Activated T-cell treated with anti-CD3 and anti-CD28 coated beads, Interleukin-2, amount 50 U/mL, for 4 hours (primary cell): Measurements from ENCODE around the gene FANCC. TPM values are rescaled to one million over a fixed set of nuclear protein-coding genes. Genes with fewer than 3 reads are reported as not detected.
"Not testable (repeated sequence)": the region's sequence is repeated elsewhere in the genome, so short reads cannot be mapped to it uniquely, and the experiment has no call there.

Source experiments
- ATAC-seq, 2 donors: fragments of 200-7000 bp; cut with Tn5 transposase; one replicate each; pipeline ENCODE4 v1.10.0; 2021
- DNase-seq: peaks from one replicate; pipeline ENCODE4 v3.0.0-alpha.2; 2020
- H3K27me3 Mint-ChIP-seq: one replicate; pipeline ENCODE4 v1.8.0; 2021; ENCODE audit warnings: low read depth, mixed read lengths
- H3K36me3 Mint-ChIP-seq: one replicate; pipeline ENCODE4 v1.8.0; 2022; ENCODE audit warnings: mixed read lengths; ENCODE audit not compliant: insufficient read depth
- H3K4me1 Mint-ChIP-seq: one replicate; pipeline ENCODE4 v1.8.0; 2021; ENCODE audit warnings: low read depth, mixed read lengths
- H3K4me3 Mint-ChIP-seq: one replicate; pipeline ENCODE4 v1.8.0; 2021; ENCODE audit warnings: mild to moderate bottlenecking, moderate library complexity, mixed read lengths
- H3K9me3 Mint-ChIP-seq: one replicate; pipeline ENCODE4 v1.8.0; 2021; ENCODE audit warnings: mixed read lengths
- total RNA-seq, 3 donors: library from RNA; stranded (reverse); gene quantifications; one replicate each; pipeline ENCODE4 v1.2.1, GENCODE V29; 2021

The FANCC gene
- total RNA-seq, 3 donors from 2014 or later: 14.6 to 15.3 (median 15.2) TPM

DNA sequence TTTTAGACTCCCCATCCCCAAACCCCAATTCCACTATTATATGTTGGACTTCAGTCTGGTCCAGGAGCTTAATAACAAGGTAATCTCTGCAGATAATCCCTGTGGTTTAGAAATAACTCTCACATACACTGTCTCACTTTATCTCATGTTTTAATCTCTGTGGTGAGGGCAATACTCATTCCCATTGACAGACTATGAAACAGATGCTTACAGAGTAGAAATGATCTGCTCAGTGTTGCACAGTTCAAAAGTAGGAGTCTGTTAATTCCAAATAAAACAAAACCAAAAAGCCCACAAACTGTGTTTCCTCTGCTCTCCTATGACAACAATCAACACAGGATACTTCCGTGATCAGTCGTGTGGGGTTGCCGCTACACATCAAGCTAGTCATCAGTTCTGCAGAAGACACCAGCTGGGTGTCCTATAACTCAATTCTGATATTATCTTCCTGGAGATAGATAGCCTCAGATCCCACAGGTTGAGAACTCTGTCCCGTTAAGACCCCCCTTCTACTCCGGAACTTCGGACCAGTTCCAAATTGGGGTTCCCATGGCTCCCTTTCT lies 26.3 kb upstream of the FANCC start:
- Mint-ChIP-seq H3K4me1 (peaks cover 8% of the 10 kb centered on the region), H3K27me3 (peaks cover 15% of the 10 kb centered on the region), H3K9me3 (no peaks in the 10 kb centered on the region), H3K4me3 (no peak overlapping the region), H3K36me3 (no peaks in the 10 kb centered on the region)
- DNase-seq (no peak), ATAC-seq (peak; percentile 56 to 78)

DNA sequence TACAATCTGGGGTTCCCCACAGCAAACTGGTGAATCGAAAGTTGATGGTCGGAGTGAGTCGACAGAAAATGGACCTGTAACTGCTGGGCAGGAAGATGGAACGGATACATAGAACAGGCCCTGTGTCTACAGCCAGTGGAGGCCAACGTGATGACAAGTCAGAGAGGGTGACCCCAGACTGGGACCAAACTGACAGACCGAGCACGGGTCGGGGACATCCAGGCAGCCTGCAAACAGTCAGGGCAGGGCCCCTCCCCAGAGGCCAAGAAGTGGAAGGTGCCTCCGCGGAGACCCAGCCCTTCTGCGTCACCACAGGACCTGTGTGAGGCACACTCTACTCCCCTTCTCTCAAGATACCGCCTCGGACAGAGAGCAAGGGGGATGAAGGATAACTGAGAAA lies 25.1 kb upstream of the FANCC start:
- no peaks in the 10 kb centered on the region for H3K9me3 Mint-ChIP-seq

GRCh38 chr9:95341293-95341962 lies 23.9 kb upstream of the FANCC start:
- ATAC-seq (no peak), DNase-seq (no peak)
- peaks cover 8% of the 10 kb centered on the region for H3K4me1 Mint-ChIP-seq
- H3K36me3 Mint-ChIP-seq: no peaks in the 10 kb centered on the region
- no peaks in the 10 kb centered on the region for H3K27me3 Mint-ChIP-seq
- no peak overlapping the region for H3K4me3 Mint-ChIP-seq
- H3K9me3 Mint-ChIP-seq: no peaks in the 10 kb centered on the region

More for the DNA sequence above, 25.1 kb upstream of the FANCC start:
- H3K27me3 Mint-ChIP-seq: peaks cover 6% of the 10 kb centered on the region
- no peaks in the 10 kb centered on the region for H3K36me3 Mint-ChIP-seq
- ATAC-seq (no peak), DNase-seq (no peak)
- H3K4me3 Mint-ChIP-seq: no peak overlapping the region
- peaks cover 8% of the 10 kb centered on the region for H3K4me1 Mint-ChIP-seq

GRCh38 chr9:95338243-95338642 lies 20.7 kb upstream of the FANCC start:
- no peak for ATAC-seq
- H3K4me1 Mint-ChIP-seq: peaks cover under 1% of the 10 kb centered on the region

DNA sequence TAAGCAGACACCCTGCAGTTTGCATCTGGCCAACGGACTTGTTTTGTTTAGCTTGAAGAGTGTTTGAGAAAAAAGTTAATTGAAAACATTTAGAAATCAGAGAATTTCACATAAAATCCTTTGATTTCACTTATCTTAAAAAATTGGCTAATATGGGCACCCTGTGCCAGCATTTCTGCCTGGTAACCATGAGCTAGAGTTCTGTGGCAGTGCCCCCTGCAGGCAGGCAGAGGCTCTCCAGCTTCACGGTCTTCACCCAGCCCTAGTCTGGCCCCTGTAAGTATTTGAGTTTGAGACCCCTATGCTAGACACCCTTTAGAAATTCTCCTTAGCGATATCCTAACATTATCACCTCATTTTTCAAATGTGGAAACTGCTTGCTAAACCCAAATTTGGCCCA lies 18.8 kb upstream of the FANCC start:
- H3K9me3 Mint-ChIP-seq: no peaks in the 10 kb centered on the region
- peaks cover 9% of the 10 kb centered on the region for H3K27me3 Mint-ChIP-seq
- peak in 1 of 2 donors; percentile 69 for ATAC-seq
- H3K4me1 Mint-ChIP-seq: no peaks in the 10 kb centered on the region
- no peak for DNase-seq
- H3K4me3 Mint-ChIP-seq: no peak overlapping the region
- H3K36me3 Mint-ChIP-seq: no peaks in the 10 kb centered on the region

More at GRCh38 chr9:95338243-95338642, 20.7 kb upstream of the FANCC start:
- no peak for DNase-seq
- Mint-ChIP-seq H3K4me3 (no peak overlapping the region), H3K36me3 (no peaks in the 10 kb centered on the region), H3K27me3 (peaks cover 3% of the 10 kb centered on the region), H3K9me3 (no peaks in the 10 kb centered on the region)

DNA sequence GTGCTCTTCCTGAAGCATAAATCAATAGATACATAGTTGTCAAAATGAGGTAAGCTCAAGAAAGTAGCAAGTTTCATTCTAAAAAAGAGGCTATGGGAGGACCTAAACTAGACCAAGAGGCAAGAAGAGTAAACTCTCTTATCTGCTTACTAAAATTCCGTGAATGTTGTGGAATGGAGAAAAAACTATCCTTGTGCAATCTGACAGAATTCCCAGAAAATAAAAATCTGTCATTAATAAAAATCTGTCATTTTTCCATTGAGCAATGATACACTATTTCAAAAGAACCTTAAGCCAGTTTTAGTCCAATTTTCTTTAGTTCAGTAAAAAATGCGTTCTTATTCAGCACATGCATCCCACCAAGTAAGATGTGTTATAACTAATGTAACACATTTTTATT lies 15.9 kb upstream of the FANCC start:
- DNase-seq: no peak
- Mint-ChIP-seq H3K4me3 (no peak overlapping the region), H3K27me3 (peaks cover 13% of the 10 kb centered on the region), H3K9me3 (no peaks in the 10 kb centered on the region), H3K4me1 (no peaks in the 10 kb centered on the region), H3K36me3 (no peaks in the 10 kb centered on the region)
- no peak for ATAC-seq

DNA sequence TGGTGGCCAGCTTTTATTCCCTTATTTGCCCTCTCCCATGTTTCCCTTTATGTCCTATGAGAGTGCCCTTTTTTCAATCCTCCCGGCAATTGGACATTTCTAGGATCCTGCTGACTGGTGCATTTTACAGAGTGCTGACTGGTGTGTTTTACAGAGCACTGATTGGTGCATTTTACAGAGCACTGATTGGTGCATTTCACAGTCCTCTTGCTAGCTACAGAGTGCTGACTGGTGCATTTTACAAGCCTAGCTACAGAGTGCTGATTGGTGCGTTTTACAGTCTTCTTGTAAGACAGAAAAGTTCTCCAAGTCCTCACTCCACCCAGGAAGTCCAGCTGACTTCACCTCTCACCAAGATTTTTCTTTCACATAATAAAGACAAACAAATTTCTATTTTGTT lies 15.4 kb upstream of the FANCC start:
- ATAC-seq (no peak), DNase-seq (no peak)
- H3K4me1 Mint-ChIP-seq: no peaks in the 10 kb centered on the region
- H3K4me3 Mint-ChIP-seq: no peak overlapping the region
- H3K9me3 Mint-ChIP-seq: no peaks in the 10 kb centered on the region
- peaks cover 13% of the 10 kb centered on the region for H3K27me3 Mint-ChIP-seq
- H3K36me3 Mint-ChIP-seq: no peaks in the 10 kb centered on the region

DNA sequence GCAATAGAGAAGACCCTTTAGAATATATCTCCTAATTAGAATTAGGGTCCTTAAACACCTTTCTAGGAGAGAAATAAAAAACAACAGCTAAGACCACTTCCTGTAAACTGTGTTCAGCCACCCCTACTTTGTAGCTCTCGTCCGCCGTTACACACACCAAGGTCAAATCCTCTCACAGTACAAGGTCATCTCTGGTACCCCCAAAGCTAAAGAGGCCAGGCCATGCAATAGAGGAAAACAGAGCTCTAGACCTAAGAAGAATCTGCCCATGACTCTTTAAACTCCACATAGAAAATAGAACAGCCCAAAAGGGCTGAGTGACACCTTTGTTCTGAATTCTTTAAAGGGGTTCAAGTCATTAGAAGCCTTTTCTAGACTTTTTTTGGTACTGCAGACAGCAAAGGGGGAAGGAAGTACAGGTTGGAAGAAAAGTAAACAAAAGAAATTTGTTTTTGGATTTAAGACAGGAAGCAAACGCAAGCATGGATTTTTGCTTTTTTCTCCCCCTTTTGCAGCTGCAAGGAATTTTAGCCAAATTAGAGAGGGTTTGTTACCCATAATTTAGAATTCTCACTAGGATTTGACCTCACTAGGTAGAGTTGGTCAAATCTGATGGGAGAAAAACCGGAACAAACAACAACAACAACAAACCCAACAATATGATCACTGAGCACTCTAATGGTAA lies 13.4 kb upstream of the FANCC start:
- DNase-seq (no peak), ATAC-seq (no peak)
- Mint-ChIP-seq H3K36me3 (no peaks in the 10 kb centered on the region), H3K4me3 (no peak overlapping the region), H3K9me3 (peaks cover 6% of the 10 kb centered on the region), H3K4me1 (no peaks in the 10 kb centered on the region), H3K27me3 (peaks cover 13% of the 10 kb centered on the region)

- not testable (repeated sequence) for H3K4me1 Mint-ChIP-seq, H3K4me3 Mint-ChIP-seq, H3K36me3 Mint-ChIP-seq, H3K9me3 Mint-ChIP-seq, ATAC-seq, DNase-seq
- H3K27me3 Mint-ChIP-seq: peaks cover 13% of the 10 kb centered on the region
Observed at GRCh38 chr9:95329061-95329460, 11.6 kb upstream of the FANCC start.

DNA sequence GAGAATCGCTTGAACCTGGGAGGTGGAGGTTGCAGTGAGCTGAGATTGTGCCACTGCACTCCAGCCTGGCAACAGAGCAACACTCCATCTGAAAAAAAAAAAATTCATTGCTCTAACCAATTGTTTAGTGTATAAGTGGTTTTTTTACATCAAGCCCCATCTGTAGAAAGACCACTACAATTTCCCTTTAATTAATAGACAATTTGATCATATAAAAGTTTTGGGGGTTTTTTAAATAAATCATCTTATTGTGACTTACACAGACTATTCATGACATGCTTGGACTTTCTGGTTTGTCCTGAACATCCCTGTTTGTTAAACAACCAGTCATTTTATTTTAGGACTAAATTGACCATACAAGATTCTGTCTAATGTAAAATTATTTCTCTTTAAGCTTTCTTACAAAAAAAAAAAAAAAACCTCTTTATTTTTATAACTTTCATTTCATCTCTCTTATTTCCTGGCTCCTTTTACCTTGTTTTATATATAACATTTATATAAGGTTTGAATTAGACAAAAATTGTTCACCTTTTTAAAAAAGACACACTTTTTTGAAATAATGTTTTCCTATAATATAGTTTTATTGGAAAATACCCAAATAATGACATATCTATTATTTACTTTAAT lies 9.8 kb upstream of the FANCC start:
- Mint-ChIP-seq H3K4me3 (no peak overlapping the region), H3K27me3 (peaks cover 10% of the 10 kb centered on the region), H3K9me3 (peaks cover 6% of the 10 kb centered on the region), H3K36me3 (no peaks in the 10 kb centered on the region), H3K4me1 (no peaks in the 10 kb centered on the region)
- ATAC-seq (no peak), DNase-seq (no peak)

- Mint-ChIP-seq H3K36me3 (no peaks in the 10 kb centered on the region), H3K4me3 (no peak overlapping the region), H3K4me1 (no peaks in the 10 kb centered on the region), H3K9me3 (peaks cover 6% of the 10 kb centered on the region), H3K27me3 (peaks cover 7% of the 10 kb centered on the region)
- DNase-seq: no peak
- ATAC-seq: no peak
Observed at GRCh38 chr9:95325221-95325620, 7.7 kb upstream of the FANCC start.

DNA sequence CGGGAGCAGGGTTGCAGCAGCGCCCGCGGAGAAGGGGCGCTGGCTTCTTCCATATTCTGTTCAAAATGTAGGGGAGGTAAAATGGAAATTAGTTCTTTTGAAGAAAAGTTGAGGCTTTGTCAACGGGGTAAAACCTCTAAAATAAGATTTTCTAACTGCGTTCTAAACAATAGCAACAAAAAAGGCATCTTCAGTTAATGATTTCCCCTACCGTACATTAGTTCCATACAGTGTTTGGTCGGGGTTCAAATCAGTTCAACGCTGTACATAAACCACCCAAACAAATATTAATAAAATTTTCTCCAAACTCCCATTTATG lies 343 bp upstream of the FANCC start:
- peak overlapping the region; percentile 90 for H3K4me3 Mint-ChIP-seq
- H3K27me3 Mint-ChIP-seq: no peaks in the 10 kb centered on the region
- no peaks in the 10 kb centered on the region for H3K36me3 Mint-ChIP-seq
- H3K9me3 Mint-ChIP-seq: no peaks in the 10 kb centered on the region
- H3K4me1 Mint-ChIP-seq: peaks cover 8% of the 10 kb centered on the region
- no peak for ATAC-seq
- DNase-seq: no peak

GRCh38 chr9:95316794-95317118 lies 753 bp downstream of the FANCC start:
- Mint-ChIP-seq H3K27me3 (peaks cover 7% of the 10 kb centered on the region), H3K4me1 (peaks cover 11% of the 10 kb centered on the region), H3K4me3 (peak overlapping the region; percentile 90), H3K9me3 (no peaks in the 10 kb centered on the region), H3K36me3 (peaks cover 2% of the 10 kb centered on the region)
- ATAC-seq (peak; percentile 45 to 58), DNase-seq (no peak)

DNA sequence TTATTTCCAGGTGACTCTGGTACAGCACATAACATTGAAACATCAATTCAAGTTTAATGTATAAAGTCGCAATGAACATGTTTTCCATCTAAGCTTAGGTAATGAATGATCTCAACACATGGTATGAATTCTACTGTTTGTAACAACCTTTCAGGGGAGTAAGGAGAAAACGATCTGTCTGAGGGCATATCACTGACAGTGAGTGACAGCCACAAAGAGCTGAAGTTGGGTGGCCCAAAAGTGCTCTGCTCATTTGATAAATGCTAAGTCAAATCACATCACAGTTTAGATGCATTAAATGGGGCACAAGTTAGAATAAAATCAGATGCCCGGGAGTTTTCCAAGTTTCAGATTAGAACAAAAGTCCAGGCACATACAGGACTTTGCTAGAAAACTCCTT lies 1.2 kb downstream of the FANCC start:
- peaks cover 7% of the 10 kb centered on the region for H3K27me3 Mint-ChIP-seq
- peaks cover 2% of the 10 kb centered on the region for H3K36me3 Mint-ChIP-seq
- ATAC-seq: no peak
- DNase-seq: no peak
- no peaks in the 10 kb centered on the region for H3K9me3 Mint-ChIP-seq
- H3K4me3 Mint-ChIP-seq: peak overlapping the region; percentile 90
- H3K4me1 Mint-ChIP-seq: peaks cover 11% of the 10 kb centered on the region
